HG03432 (cell line): ENCODE data around the gene ADIPOR2.
"Not testable (repeated sequence)": the region's sequence is repeated elsewhere in the genome, so short reads cannot be mapped to it uniquely, and the experiment has no call there.

Experiments
- ATAC-seq: cut with Tn5 transposase; IDR thresholded peaks from one replicate; pipeline ENCODE4 v1.9.1; 2021; ENCODE audit warnings: mild to moderate bottlenecking, moderate library complexity; ENCODE audit not compliant: unreplicated experiment

ADIPOR2 gene

GRCh38 chr12:1663440-1664132 lies 27.3 kb upstream of the ADIPOR2 start:
- no peak for ATAC-seq

- no peak for ATAC-seq
These were observed 25.5 kb upstream of the ADIPOR2 start for GRCh38 chr12:1665366-1665765.

GRCh38 chr12:1666215-1666614 lies 24.7 kb upstream of the ADIPOR2 start:
- no peak for ATAC-seq

GRCh38 chr12:1666685-1667162 lies 24.1 kb upstream of the ADIPOR2 start:
- no peak for ATAC-seq

- ATAC-seq, result no peak
These were observed 21.9 kb upstream of the ADIPOR2 start for GRCh38 chr12:1668833-1669543.

- no peak for ATAC-seq
These were observed 20.3 kb upstream of the ADIPOR2 start for GRCh38 chr12:1670358-1671268.

- no peak for ATAC-seq
These were observed 14.8 kb upstream of the ADIPOR2 start for GRCh38 chr12:1676043-1676442.

GRCh38 chr12:1680804-1681492 lies 9.9 kb upstream of the ADIPOR2 start:
- no peak for ATAC-seq

GRCh38 chr12:1681493-1681807 lies 9.4 kb upstream of the ADIPOR2 start:
- no peak for ATAC-seq

- no peak for ATAC-seq
These were observed 2.7 kb upstream of the ADIPOR2 start for GRCh38 chr12:1688086-1688710.

- peak; percentile 47 for ATAC-seq
These were observed 495 bp downstream of the ADIPOR2 start for GRCh38 chr12:1691123-1692007.

GRCh38 chr12:1692226-1692625 lies 1.4 kb downstream of the ADIPOR2 start:
- no peak for ATAC-seq

- ATAC-seq, result no peak
These were observed 2.2 kb downstream of the ADIPOR2 start for GRCh38 chr12:1692895-1693610.

- ATAC-seq, result not testable (repeated sequence)
These were observed 4.2 kb downstream of the ADIPOR2 start for GRCh38 chr12:1695097-1695496.

GRCh38 chr12:1695886-1696670 lies 5.2 kb downstream of the ADIPOR2 start:
- ATAC-seq, result no peak

GRCh38 chr12:1696800-1697199 lies 5.9 kb downstream of the ADIPOR2 start:
- no peak for ATAC-seq

GRCh38 chr12:1697271-1697670 lies 6.4 kb downstream of the ADIPOR2 start:
- ATAC-seq, result no peak

- ATAC-seq, result no peak
These were observed 7.8 kb downstream of the ADIPOR2 start for GRCh38 chr12:1698720-1699119.
